Measurements from ENCODE around the gene SC5D. TPM values are rescaled to one million over a fixed set of nuclear protein-coding genes. Genes with fewer than 3 reads are reported as not detected.

The SC5D gene
- polyA plus RNA-seq, 1 donor from 2014 or later = 75.7 TPM

GRCh38 chr11:121347813-121348212, 55.2 kb downstream of the SC5D start:
- Histone ChIP-seq H3K4me2 (ENCODE audit: low read length) (no peak overlapping the region), H2AFZ (ENCODE audit: low read depth, low read length) (no peak overlapping the region), H3K4me3 (ENCODE audit: low read length) (no peak overlapping the region), H3K79me2 (replicated peaks; ENCODE audit: insufficient read depth, low read length) (no peaks in the 10 kb centered on the region), H3K9me2 (ENCODE audit: insufficient read depth, low read length) (no peaks in the 10 kb centered on the region), H3K27ac (ENCODE audit: low read length) (no peak overlapping the region), H3K9ac (ENCODE audit: low read length) (no peak overlapping the region), H3K9me3 (ENCODE audit: low read length) (no peaks in the 10 kb centered on the region), H3K36me3 (ENCODE audit: insufficient read depth, low read length) (no peaks in the 10 kb centered on the region), H3K27me3 (ENCODE audit: insufficient read depth, low read depth, low read length) (no peaks in the 10 kb centered on the region), H4K20me1 (ENCODE audit: insufficient read depth) (no peaks in the 10 kb centered on the region), H3F3A (ENCODE audit: insufficient read depth, low read length, poor library complexity, severe bottlenecking) (no peaks in the 10 kb centered on the region)
- no peak for TF ChIP-seq TAF1 (IDR thresholded peaks at IDR 0.05; ENCODE audit: low read depth)
- no peak for TF ChIP-seq SMC3 (conservative IDR thresholded peaks at IDR 0.05; ENCODE audit: poor library complexity)
- no peak for TF ChIP-seq REST (IDR thresholded peaks at IDR 0.05; ENCODE audit: borderline replicate concordance)
- no peak for TF ChIP-seq EP300 (conservative IDR thresholded peaks at IDR 0.05; ENCODE audit: poor library complexity, severe bottlenecking)
- TF ChIP-seq RAD21 (conservative IDR thresholded peaks at IDR 0.05) = no peak
- no peak for TF ChIP-seq MXI1 (conservative IDR thresholded peaks at IDR 0.05; ENCODE audit: poor library complexity, severe bottlenecking)
- TF ChIP-seq EZH2 (IDR thresholded peaks at IDR 0.05; ENCODE audit: borderline replicate concordance, insufficient read depth, low read length, poor library complexity, severe bottlenecking) = no peak
- no peak for TF ChIP-seq CTCF (IDR thresholded peaks at IDR 0.05; ENCODE audit: poor library complexity, severe bottlenecking)
- TF ChIP-seq POLR2AphosphoS5 (IDR thresholded peaks at IDR 0.05) = no peak

- Histone ChIP-seq H2AFZ (ENCODE audit: low read depth, low read length) (no peak overlapping the region), H3K9me2 (ENCODE audit: insufficient read depth, low read length) (no peaks in the 10 kb centered on the region), H3K79me2 (replicated peaks; ENCODE audit: insufficient read depth, low read length) (no peaks in the 10 kb centered on the region), H3F3A (ENCODE audit: insufficient read depth, low read length, poor library complexity, severe bottlenecking) (no peaks in the 10 kb centered on the region), H3K27ac (ENCODE audit: low read length) (no peak overlapping the region), H3K4me3 (ENCODE audit: low read length) (no peak overlapping the region), H3K9ac (ENCODE audit: low read length) (no peak overlapping the region), H3K27me3 (ENCODE audit: insufficient read depth, low read depth, low read length) (no peaks in the 10 kb centered on the region), H3K9me3 (ENCODE audit: low read length) (no peaks in the 10 kb centered on the region), H3K36me3 (ENCODE audit: insufficient read depth, low read length) (no peaks in the 10 kb centered on the region), H3K4me2 (ENCODE audit: low read length) (no peak overlapping the region), H4K20me1 (ENCODE audit: insufficient read depth) (no peaks in the 10 kb centered on the region)
- TF ChIP-seq RAD21 (conservative IDR thresholded peaks at IDR 0.05) (no peak), REST (IDR thresholded peaks at IDR 0.05; ENCODE audit: borderline replicate concordance) (no peak), CTCF (IDR thresholded peaks at IDR 0.05; ENCODE audit: poor library complexity, severe bottlenecking) (no peak), EZH2 (IDR thresholded peaks at IDR 0.05; ENCODE audit: borderline replicate concordance, insufficient read depth, low read length, poor library complexity, severe bottlenecking) (no peak), TAF1 (IDR thresholded peaks at IDR 0.05; ENCODE audit: low read depth) (no peak), MXI1 (conservative IDR thresholded peaks at IDR 0.05; ENCODE audit: poor library complexity, severe bottlenecking) (no peak), EP300 (conservative IDR thresholded peaks at IDR 0.05; ENCODE audit: poor library complexity, severe bottlenecking) (no peak), POLR2AphosphoS5 (IDR thresholded peaks at IDR 0.05) (no peak), SMC3 (conservative IDR thresholded peaks at IDR 0.05; ENCODE audit: poor library complexity) (no peak)
Measured at GRCh38 chr11:121348220-121348875, 55.8 kb downstream of the SC5D start.
